Muscle of back (tissue), 13 donors: Measurements from ENCODE around the gene GNPNAT1. TPM values are rescaled to one million over a fixed set of nuclear protein-coding genes. Genes with fewer than 3 reads are reported as not detected.

Experiments
- DNase-seq, 3 donors: peaks; one replicate each; pipeline versions ENCODE4 v3.0.0 to v3.0.0-alpha.2; 2013
- long read RNA-seq, 9 donors: transcript quantifications; one replicate each; lab custom pipeline, GENCODE V29; 2026
- polyA plus RNA-seq, 10 donors: library from polyadenylated mRNA; unstranded; fragments of 120-200 nt; gene quantifications; one replicate each; pipeline ENCODE4 v1.2.1, GENCODE V29; 2013; ENCODE audit not compliant: insufficient read length in 10 of 10

Gene GNPNAT1
- 10 to 100 TPM; 12.7 to 21.3 (median 15.9) TPM for polyA plus RNA-seq
- long read RNA-seq, donor 1, transcript GNPNAT1-201 (6 exons, 3,860 nt) = major isoform, 5 of 5 reads
- long read RNA-seq, donor 1, partial matches to known transcripts = 0 of 5 reads
- long read RNA-seq, donor 1, other reads (novel, unspliced or antisense) = 0 of 5 reads
- long read RNA-seq, donor 2, partial matches to known transcripts = 0 of 1 reads
- long read RNA-seq, donor 2, other reads (novel, unspliced or antisense) = 0 of 1 reads
- long read RNA-seq, donor 3 = 0 reads
- long read RNA-seq, donor 4, partial matches to known transcripts = 0 of 2 reads
- long read RNA-seq, donor 4, other reads (novel, unspliced or antisense) = 0 of 2 reads
- long read RNA-seq, donor 5, partial matches to known transcripts = 0 of 2 reads
- long read RNA-seq, donor 5, other reads (novel, unspliced or antisense) = 0 of 2 reads
- long read RNA-seq, donor 6, partial matches to known transcripts = 0 of 4 reads
- long read RNA-seq, donor 6, other reads (novel, unspliced or antisense) = 0 of 4 reads
- long read RNA-seq, donor 7, transcript GNPNAT1-201 (6 exons, 3,860 nt) = major isoform, 6 of 6 reads
- long read RNA-seq, donor 7, partial matches to known transcripts = 0 of 6 reads
- long read RNA-seq, donor 7, other reads (novel, unspliced or antisense) = 0 of 6 reads
- long read RNA-seq, donor 8, transcript GNPNAT1-201 (6 exons, 3,860 nt) = major isoform, 7 of 7 reads
- long read RNA-seq, donor 8, partial matches to known transcripts = 0 of 7 reads
- long read RNA-seq, donor 8, other reads (novel, unspliced or antisense) = 0 of 7 reads
- long read RNA-seq, donor 9 = 0 reads

DNA sequence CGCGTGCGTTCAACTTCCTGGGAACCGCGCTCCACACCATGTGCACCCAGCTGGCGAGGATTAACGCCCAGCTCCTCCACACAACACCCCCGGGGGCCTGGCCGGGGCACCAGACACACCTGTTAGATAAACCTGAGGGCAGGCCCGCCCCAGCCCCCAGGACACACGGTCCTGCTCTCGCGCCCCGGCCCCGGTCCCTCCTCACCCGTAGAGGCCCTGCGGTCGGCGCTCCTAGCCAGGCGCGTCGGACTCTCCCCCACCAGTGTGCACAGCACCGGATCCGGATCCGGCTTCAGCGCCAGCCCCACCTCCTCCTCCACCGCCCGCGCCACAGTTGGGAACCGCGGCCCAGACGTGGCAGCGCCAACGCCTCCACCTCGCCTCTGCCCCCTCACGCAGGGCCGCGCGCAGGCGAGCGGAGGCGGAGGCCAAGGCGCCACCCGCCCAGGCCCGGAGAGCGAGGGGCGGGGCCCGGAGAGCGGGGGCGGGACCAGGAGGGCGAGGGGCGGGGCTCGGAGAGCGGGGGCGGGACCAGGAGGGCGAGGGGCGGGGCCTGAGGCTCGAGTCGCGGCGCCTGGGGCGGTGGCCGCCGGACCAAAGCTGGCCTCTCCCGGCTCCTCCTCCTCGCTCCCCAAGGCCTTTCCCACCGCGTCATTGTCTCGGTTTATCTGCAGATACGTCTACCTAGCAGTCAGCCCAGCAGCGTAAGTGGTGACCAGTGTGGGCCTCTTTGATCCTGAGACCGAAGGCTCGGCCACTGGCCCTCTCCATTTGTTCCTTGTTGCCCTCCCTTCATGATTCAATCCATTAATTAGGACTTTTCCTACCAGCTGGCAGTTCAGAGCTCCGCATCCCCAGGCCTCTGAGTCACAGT lies at the start of gene GNPNAT1:
Gene GNPNAT1 (minus strand): TSS at position 385 of the 874 bp plus-strand sequence. CDS start 6,957 bp downstream, outside the sequence.
- peak; percentile 80 to 94 (median 87) for DNase-seq

- no peak for DNase-seq
Observed at GRCh38 chr14:52840877-52841276, 49.5 kb upstream of the GNPNAT1 start.

- DNase-seq = no peak
Observed at GRCh38 chr14:52837451-52837850, 46.0 kb upstream of the GNPNAT1 start.

GRCh38 chr14:52836063-52836462 lies 44.7 kb upstream of the GNPNAT1 start:
- no peak for DNase-seq

- no peak for DNase-seq
Observed at GRCh38 chr14:52835122-52835903, 43.9 kb upstream of the GNPNAT1 start.

GRCh38 chr14:52834440-52834842 lies 43.0 kb upstream of the GNPNAT1 start:
- peak in 2 of 3 donors; percentile 71 to 87 for DNase-seq

GRCh38 chr14:52833891-52834290 lies 42.5 kb upstream of the GNPNAT1 start:
- DNase-seq = no peak

GRCh38 chr14:52829527-52830185 lies 38.2 kb upstream of the GNPNAT1 start:
- no peak for DNase-seq

DNA sequence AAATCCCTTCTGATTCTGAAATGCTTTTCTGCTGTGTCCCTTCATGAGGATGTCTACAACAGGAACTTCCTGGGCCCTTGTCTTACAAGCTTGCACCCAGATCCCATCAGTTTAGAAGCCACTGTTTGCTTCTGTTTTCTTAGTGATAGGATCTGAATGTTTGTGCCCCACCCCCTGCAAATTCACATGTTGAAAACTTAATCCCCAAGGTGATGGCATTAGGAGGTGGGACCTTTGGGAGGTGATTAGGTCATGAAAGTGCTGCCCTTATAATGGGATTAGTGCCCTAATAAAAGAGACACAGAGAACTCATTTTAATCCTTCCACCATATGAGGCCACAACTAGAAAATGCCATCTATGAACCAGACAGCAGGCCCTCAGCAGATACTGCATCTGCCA lies 36.0 kb upstream of the GNPNAT1 start:
- DNase-seq = no peak

DNA sequence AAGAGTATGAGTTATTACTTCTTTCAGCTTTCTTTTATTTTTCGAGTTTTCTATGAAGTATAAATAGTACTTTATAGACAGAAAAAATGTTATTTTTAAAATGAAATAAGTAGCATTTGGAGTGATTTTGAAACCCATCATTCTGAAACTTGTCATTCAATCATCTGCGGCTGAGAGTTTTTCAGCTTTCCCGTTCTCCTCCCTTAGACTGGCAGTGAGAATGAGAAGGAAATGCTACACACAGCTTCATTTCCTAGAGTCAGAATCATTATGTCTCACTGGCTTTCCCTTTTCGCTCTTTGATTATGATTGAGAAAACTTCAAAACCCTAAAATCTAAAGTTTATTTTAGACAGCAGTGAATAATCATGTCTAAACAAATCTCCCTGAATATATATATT lies 33.7 kb upstream of the GNPNAT1 start:
- no peak for DNase-seq

DNA sequence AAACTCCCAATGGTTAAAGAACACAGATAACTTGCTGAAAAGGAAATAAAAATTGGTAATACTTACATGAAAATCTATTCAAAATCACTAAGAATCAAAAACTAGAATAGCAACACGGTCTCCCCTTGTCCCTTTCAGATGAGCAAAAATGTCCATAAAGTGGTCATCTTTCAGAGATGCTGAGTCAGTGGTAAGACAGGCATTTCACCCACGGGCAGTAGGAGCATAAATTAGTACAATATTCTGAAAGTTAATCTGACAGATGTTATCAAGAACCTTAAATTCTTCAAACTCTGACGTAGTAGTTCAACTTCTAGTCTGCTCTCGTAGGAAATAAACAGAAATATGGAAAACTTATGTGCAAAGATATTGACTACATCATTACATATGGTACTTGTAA lies 33.1 kb upstream of the GNPNAT1 start:
- no peak for DNase-seq

GRCh38 chr14:52821805-52822250 lies 30.4 kb upstream of the GNPNAT1 start:
- no peak for DNase-seq

GRCh38 chr14:52808101-52808500 lies 16.7 kb upstream of the GNPNAT1 start:
- DNase-seq = no peak

DNA sequence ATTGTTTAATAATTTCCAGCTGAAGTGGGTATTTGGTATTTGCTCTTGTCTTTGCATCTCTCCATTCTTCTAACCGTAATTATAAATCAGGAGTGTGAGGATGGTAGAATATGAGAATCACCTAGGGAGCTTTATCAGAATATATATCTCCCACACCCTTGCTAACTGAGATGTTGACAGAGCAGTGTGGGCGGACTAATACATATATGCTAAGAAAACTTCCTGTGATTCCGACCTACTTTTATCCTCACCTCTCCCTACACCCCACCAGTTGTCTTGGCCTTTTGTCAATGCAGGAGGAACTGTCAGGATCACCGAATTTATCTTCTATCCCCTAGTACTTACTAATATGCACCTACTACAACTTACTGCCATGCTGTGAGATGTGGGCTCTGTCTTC lies 14.7 kb upstream of the GNPNAT1 start:
- no peak for DNase-seq

GRCh38 chr14:52802597-52802996 lies 11.2 kb upstream of the GNPNAT1 start:
- peak; percentile 34 to 58 (median 48) for DNase-seq

GRCh38 chr14:52801014-52801712 lies 9.8 kb upstream of the GNPNAT1 start:
- peak; percentile 69 to 84 (median 77) for DNase-seq

DNA sequence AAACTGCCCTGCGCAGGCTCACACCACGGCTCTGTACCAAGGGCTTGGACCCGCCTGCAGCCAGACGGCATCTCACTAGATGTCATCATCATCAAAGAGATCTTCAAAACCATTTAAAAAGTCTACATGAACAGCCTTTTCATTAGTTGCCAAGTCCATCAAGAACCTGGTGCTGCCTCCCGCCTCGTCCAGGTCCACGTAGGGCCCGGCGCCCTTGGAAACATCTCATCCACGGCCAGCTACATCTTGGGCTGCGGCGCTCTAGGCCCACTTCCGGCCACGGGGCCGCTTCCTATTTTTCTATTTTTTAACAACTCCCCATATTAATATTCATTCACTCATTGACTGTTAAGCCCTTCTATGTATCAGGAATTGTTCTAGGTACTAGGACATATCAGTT lies 7.4 kb upstream of the GNPNAT1 start:
- DNase-seq = no peak

GRCh38 chr14:52797653-52798052 lies 6.2 kb upstream of the GNPNAT1 start:
- no peak for DNase-seq

DNA sequence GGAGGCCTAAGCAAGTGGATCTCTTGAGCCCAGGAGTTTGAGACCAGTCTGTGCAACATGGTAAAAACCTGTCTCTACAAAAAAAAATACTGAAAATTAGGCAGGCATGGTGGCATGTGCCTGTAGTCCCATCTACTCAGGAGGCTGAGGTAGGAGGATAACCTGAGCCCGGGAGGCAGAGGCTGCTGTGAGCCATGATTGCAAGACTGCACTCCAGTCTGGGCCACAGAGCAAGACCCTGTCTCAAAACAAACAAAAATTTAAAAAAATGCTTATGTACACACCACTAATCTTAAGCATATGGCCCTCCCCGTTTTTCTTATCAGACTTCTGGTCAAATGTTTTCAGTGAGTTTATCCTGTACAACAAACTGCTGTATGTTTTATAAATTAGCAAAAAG lies 1.7 kb upstream of the GNPNAT1 start:
- DNase-seq = no peak

DNA sequence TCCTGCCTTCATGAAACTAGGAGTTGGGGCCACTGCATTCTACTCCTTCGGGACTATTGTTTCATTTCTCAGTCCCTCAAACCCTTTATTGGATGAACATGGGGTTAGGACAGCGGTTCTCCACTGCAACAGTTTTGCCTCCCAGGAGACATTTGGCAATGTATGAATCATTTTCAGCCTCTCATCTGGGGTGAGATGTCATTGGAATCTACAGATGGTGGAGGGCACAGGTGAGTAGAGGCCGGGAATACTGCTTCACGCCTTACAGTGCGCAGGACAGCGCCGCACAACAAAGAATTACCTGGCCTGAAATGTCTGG lies 649 bp upstream of the GNPNAT1 start:
- no peak for DNase-seq
